ENCODE results near the gene PLPP7.

- TF ChIP-seq CTCF (IDR thresholded peaks at IDR 0.05) (no peak), EZH2 (IDR thresholded peaks at IDR 0.05) (no peak)
Measured at GRCh38 chr9:131273146-131273855, 16.2 kb upstream of the PLPP7 start.

Measured in neural progenitor cell (in vitro differentiated cells).